DOHH2 (cell line): ENCODE measurements around the gene C2CD5.
A peak's percentile ranks its signal among the peaks of the same experiment; 100 is the strongest.

Experiments used
- EZH2phosphoT487 ChIP-seq: fragments of 200-600 bp; sonication (generic); IDR thresholded peaks from 2 replicates; pipeline ENCODE4 v1.6.1; 2017; ENCODE audit warnings: borderline replicate concordance, mild to moderate bottlenecking, antibody characterized with exemption, low read length, moderate library complexity, mixed read lengths
- TF ChIP-seq, protein P1 (sequence below): fragments of 200-600 bp; sonication (generic); IDR thresholded peaks from one replicate; pipeline ENCODE4 v1.5.1; 2014; ENCODE audit warnings: antibody characterized with exemption, mild to moderate bottlenecking, low read depth, low read length; ENCODE audit not compliant: poor library complexity, severe bottlenecking

DNA sequence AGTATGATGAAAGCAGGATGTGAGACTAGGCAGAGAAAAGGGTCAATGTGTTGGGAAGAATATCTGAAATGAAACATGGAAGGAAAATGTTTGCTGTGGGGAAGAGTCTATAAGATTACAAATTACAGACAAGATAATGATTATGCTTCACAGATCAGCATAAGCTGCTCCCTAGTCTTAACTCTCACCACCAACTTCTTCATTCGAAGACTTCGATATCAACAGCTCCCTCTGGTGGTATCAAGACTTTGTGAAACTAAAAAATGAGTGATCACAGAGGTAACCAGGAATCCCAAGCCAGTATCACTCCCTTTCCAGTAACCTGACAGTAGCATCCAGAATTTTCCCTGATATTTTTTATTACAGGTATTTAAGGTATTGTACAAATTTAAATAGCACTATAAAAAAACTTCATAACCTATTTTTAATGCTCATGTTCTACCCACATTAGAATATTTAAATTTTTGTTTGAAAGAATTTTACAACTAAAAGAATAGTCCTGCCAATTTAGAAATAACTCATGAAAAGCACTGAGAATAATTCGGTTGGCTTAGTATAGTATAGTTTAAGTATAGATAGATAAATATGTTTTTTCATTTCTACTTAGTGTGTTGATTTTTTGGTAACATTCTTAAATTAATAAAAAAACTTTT lies 84.4 kb downstream of the C2CD5 start:
- TF ChIP-seq, protein P1, sequence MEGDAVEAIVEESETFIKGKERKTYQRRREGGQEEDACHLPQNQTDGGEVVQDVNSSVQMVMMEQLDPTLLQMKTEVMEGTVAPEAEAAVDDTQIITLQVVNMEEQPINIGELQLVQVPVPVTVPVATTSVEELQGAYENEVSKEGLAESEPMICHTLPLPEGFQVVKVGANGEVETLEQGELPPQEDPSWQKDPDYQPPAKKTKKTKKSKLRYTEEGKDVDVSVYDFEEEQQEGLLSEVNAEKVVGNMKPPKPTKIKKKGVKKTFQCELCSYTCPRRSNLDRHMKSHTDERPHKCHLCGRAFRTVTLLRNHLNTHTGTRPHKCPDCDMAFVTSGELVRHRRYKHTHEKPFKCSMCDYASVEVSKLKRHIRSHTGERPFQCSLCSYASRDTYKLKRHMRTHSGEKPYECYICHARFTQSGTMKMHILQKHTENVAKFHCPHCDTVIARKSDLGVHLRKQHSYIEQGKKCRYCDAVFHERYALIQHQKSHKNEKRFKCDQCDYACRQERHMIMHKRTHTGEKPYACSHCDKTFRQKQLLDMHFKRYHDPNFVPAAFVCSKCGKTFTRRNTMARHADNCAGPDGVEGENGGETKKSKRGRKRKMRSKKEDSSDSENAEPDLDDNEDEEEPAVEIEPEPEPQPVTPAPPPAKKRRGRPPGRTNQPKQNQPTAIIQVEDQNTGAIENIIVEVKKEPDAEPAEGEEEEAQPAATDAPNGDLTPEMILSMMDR = peak; percentile 58
- TF ChIP-seq EZH2phosphoT487 = no peak
